IPS-NIHi11 (cell line): ENCODE results near the gene CLSTN3.
A peak's percentile ranks its signal among the peaks of the same experiment; 100 is the strongest.
"Not testable (repeated sequence)": the region's sequence is repeated elsewhere in the genome, so short reads cannot be mapped to it uniquely, and the experiment has no call there.

Source experiments
- DNase-seq: peaks from one replicate; pipeline ENCODE4 v3.0.0; 2012; ENCODE audit warnings: mixed read lengths, low spot score

The CLSTN3 gene

DNA sequence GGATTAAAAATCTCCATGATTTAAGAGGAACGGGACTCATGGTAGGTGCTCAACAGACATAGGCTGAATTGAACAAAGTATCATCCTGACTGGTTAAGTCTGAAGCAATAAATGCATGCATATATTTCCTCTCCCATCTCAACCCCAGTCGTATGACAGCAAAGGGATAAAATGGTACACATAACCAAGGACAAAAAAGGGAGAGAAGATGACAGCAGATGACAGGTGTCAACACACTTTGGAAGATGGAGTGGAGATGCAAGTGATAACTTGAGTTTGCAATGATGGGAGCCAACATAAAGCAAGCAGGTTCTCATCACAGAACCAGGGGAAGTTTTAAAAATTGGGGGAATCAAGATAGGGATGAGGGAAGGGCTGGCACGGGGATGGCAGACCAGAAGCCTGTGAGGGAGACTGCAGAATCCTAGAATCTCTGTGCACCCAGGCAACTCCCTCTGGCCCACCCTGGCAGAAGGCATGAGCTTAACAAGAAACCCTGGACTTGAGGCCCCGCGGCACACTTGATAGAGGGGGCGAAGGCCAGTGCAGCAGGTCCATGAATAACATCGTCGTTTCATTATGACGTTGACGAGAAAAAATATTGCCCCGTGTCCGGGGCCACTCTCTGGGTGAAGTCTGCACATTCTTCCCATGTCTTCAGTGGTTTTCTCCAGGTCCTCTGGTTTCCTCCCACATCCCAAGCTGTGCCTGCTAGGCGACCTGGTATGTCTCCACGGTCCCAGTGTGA, 26.2 kb upstream of the CLSTN3 start:
- DNase-seq, result no peak

- DNase-seq, result no peak
These were observed 24.1 kb upstream of the CLSTN3 start for GRCh38 chr12:7106082-7106481.

- DNase-seq, result not testable (repeated sequence)
These were observed 23.0 kb upstream of the CLSTN3 start for GRCh38 chr12:7107181-7107580.

DNA sequence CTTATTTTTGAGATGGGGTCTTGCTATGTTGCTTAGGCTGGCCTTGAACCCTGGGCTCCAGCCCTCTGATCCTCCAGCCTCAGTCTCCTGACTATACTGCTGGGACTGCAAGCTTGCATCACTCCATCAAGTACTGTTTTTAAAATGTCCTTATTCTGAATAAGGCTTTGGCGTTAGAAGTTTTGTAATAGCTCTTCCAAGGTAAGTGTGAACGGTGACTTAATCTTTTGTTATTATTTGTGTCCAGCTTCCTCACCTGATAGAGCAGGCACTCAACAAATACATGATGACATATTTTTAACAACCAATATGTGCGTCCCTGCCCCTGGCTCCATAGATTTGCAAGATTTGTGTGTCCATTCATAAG, 22.6 kb upstream of the CLSTN3 start:
- no peak for DNase-seq

- peak; percentile 73 for DNase-seq
These were observed 22.0 kb upstream of the CLSTN3 start for GRCh38 chr12:7108003-7108795.

GRCh38 chr12:7108796-7109571, 21.2 kb upstream of the CLSTN3 start, which contains the start of gene C1RL:
C1RL (minus strand) TSS chr12:7109214; CDS start chr12:7109180, 34 bp downstream.
- peak; percentile 84 for DNase-seq

DNA sequence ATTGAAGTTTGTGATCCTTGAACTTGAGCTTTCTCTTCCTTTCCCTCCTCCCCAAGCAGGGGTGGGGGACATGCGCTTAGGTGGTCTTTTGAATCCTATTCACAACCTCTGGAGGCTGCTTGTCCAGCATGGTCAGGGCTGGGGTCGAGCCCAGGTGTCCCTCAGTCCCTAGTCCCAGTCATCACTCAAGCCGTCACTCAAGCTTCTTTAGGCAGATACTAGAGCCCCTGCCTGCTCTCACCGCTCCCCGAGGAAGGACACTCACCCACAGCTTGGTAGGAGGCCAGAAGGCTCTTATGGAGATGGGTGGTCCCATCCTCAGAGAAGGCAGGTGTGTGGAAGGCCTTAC, 20.6 kb upstream of the CLSTN3 start:
- DNase-seq, result no peak

DNA sequence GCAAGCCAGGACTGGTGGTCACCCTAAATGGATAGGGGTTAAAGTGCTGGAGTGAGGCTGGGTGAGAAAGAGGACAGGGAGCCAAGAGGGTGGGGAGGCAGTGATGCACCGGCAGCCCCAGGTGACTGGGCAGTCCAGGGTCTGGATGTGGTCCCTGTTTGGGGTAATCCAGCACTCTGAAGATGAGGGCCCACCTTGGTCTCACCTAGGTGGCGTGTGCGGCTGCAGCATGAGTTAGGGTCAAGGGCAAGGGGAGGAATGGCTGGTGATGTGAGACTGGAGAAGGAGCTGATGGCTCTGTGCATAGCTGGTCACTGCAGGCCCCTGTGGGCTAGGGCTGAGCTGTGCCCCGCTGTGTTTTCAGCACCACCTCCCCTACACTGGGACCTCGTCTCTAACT, 19.5 kb upstream of the CLSTN3 start:
- DNase-seq, result no peak

GRCh38 chr12:7112041-7112440, 18.1 kb upstream of the CLSTN3 start:
- DNase-seq, result no peak

GRCh38 chr12:7113389-7113871, 16.7 kb upstream of the CLSTN3 start:
- peak; percentile 68 for DNase-seq

GRCh38 chr12:7114008-7114407, 16.2 kb upstream of the CLSTN3 start:
- no peak for DNase-seq

DNA sequence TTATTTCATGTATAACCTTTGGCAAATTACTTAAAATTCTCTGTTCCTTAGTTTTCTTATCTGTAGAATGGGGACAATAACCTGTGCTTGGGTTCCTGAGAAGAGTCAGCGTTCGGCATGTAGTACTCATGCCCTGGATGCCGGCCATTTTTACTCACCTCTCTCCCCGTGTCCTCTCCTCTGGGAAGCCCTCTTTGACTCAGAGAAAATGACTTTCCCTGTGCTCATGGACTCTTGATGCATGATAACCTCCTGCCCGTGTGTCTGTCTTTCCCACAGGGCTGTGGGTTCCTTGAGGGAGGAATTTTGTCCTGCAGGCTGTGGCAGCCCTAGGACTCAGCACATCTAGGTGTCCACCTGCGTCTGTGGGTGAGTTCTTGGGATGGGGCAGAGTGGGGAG, 15.3 kb upstream of the CLSTN3 start:
- no peak for DNase-seq

DNA sequence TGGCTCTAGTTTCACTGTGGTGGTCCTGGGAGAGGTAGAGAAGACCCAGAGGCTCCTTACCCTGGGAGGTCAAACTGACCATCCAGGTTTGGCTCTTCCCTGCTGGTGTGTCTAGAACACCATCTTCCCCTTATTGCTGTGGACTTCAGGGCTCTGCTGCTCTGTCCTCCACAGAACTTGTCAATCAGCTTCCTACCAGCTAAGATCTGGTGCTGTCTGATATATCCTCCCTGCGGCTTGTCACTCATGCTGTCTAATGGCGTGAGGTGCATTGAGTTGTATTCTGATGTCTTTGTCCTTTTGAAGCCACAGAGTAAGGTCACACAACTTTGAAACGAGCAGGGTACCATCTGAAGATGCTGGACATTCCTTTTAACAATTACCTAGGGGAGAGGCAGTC, 14.0 kb upstream of the CLSTN3 start:
- DNase-seq, result no peak

DNA sequence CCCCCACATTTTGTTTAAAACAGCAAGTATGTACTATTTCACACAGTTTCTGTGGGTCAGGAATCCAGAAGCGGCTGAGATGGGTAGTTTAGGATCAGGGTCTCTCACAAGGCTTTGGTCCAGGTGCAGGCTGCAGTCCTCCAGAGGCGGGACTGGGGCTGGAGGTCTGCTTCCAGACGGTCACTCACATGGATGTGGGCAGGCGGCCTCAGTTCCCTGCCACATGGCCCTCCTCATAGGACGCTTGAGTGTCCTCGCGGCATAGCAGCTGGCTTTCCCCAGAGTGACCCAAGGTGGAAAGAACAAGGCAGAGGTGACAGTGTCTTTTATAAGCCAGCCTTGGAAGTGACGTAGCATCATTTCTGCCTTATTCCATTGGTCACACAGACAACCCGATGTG, 13.3 kb upstream of the CLSTN3 start:
- DNase-seq, result no peak

DNA sequence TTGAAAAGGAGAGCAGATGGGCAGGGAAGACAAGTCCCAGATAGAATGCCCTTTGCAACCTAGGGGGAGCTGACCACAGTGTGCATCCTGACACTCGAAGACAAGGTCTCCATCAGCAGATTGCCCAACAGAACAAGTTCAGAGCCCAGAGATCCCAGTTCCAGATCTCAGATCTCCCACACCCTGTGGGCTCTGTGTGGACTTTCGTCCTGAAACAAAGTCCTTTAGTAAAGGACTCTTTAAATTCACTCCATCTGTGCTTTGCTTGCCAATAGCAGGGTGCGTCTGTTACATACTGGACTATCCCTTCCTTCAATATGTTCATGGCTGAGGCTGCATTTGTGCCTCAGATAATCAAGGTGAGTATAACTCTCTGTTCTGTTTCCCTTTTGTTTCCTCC, 12.5 kb upstream of the CLSTN3 start:
- DNase-seq, result no peak

- DNase-seq, result no peak
These were observed 11.3 kb upstream of the CLSTN3 start for GRCh38 chr12:7118881-7119280.

- no peak for DNase-seq
These were observed 10.0 kb upstream of the CLSTN3 start for GRCh38 chr12:7120166-7120565.

DNA sequence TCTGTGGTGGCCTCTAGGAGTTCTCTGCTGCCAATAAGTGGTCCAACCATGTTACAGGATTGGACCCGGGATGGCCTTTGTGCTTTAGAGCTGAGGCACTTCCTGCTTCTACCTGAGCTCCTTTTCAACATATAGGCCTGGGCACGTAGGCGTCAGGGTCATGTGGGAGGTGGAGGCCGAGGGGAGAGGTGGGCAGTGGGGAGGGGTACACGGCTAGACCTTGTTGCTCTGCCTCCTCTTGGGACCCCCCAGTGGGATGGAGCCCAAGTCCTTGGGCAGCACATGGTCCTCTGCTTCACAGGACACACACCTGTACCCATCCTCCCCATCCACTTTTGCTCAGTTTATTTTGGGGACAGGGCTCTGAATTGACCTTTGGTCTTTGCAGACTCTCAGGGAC, 8.8 kb upstream of the CLSTN3 start:
- DNase-seq, result no peak

DNA sequence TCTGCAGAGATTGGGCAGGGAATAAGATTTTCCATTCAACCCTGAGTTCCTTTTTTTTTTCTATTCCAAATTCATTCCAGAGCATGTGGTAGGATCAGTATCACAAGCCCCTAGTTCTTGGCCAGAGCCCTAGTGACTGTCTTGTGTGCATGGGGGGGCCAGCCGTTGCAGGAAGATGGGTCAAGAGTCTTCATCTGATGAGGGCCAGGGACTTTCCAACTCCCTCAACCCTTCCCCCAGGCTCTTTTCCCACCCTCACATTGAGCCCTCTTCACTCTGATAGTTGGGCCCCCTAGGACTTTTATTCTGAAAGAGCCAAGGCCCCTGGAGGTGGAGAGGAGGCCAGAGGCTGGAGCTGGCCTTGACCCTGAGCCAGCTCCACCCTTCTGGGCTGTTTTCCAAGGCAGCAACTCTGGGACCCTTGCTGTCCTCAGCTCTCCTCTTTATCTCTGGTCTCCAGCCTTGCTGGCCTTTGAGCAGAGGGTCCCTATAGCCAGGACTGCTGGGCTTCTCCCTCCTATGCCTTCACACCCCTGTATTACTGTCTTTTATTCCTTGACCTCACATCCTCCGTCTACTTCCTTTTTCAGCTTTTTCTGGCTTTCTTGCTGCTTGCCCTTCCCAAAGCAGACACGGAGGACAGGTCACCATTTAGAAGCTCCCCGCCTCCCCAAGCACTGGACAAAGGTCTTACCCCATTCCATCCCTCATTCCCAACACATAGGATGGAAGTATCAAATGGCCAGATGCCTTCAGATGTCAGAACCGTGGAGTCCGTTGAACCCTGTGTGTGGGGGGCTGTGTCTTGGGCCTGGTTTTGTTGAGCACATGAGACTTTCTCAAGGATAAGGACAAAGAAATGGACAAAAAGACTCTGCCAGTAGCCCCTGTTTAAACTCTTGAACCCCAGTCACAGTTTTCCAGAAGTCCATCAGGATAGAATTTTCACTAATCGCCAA, 7.1 kb upstream of the CLSTN3 start:
- DNase-seq, result no peak

DNA sequence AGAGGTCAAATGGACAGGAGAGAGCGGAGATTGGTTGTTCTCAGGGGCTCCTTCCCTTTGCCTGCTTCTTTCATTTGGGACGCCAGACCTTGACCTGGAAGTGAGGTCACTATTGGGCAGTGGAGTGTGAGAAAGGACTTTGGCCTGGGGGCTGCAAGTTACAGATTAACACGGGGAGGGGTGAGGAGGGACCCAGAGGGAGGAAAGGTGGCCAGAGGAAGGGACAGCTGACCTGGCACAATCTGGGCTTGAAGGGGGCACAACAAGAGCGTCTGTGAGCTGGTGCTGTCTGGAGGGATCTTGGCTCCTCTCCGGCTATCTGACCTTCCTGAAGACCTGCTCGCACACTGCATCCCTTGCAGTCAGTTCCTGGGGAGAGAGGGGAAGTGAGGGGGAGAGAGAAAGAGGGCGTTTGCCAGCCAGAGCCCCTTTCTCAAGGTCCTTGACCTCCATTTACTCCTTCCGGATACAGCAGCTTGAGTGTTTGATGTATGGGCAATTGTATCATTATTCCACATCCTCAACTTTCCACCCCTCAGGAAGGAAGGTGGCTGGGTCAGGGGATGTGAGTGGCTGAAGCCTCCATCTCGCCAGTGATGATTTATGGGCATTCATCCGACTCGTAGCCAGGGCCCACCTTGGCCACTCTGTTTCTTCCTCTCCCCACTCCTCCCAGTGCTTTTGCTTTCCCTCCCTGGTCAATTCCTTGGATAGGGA, 6.2 kb upstream of the CLSTN3 start:
- no peak for DNase-seq
